ENCODE measurements around the gene MFSD12.
A peak's percentile ranks its signal among the peaks of the same experiment; 100 is the strongest.

Gene MFSD12

GRCh38 chr19:3580156-3580934, 23.0 kb upstream of the MFSD12 start:
- no peaks in the 10 kb centered on the region for H3K4me1 ChIP-seq (ENCODE audit: control insufficient read depth, insufficient read depth, low read length)
- H3K4me3 ChIP-seq (ENCODE audit: low read depth, low read length) = no peak overlapping the region
- H3K9me3 ChIP-seq (ENCODE audit: control insufficient read depth, insufficient read depth, low read length) = no peaks in the 10 kb centered on the region
- peaks cover 2% of the 10 kb centered on the region for H3K36me3 ChIP-seq (ENCODE audit: control insufficient read depth, insufficient read depth, low read length)
- peaks cover 10% of the 10 kb centered on the region for H3K27me3 ChIP-seq (ENCODE audit: control insufficient read depth, insufficient read depth, low read length)
- no peak overlapping the region for H3K9ac ChIP-seq (ENCODE audit: low read depth, low read length)

GRCh38 chr19:3578390-3578789, 21.0 kb upstream of the MFSD12 start:
- Histone ChIP-seq H3K36me3 (ENCODE audit: control insufficient read depth, insufficient read depth, low read length) (peaks cover 3% of the 10 kb centered on the region), H3K4me3 (ENCODE audit: low read depth, low read length) (peak overlapping the region; percentile 41), H3K4me1 (ENCODE audit: control insufficient read depth, insufficient read depth, low read length) (no peaks in the 10 kb centered on the region), H3K9ac (ENCODE audit: low read depth, low read length) (no peak overlapping the region), H3K27me3 (ENCODE audit: control insufficient read depth, insufficient read depth, low read length) (peaks cover 1% of the 10 kb centered on the region), H3K9me3 (ENCODE audit: control insufficient read depth, insufficient read depth, low read length) (no peaks in the 10 kb centered on the region)

- H3K4me3 ChIP-seq (ENCODE audit: low read depth, low read length) = peak overlapping the region; percentile 41
- no peak overlapping the region for H3K9ac ChIP-seq (ENCODE audit: low read depth, low read length)
- H3K27me3 ChIP-seq (ENCODE audit: control insufficient read depth, insufficient read depth, low read length) = no peaks in the 10 kb centered on the region
- peaks cover 3% of the 10 kb centered on the region for H3K36me3 ChIP-seq (ENCODE audit: control insufficient read depth, insufficient read depth, low read length)
- H3K4me1 ChIP-seq (ENCODE audit: control insufficient read depth, insufficient read depth, low read length) = no peaks in the 10 kb centered on the region
- H3K9me3 ChIP-seq (ENCODE audit: control insufficient read depth, insufficient read depth, low read length) = no peaks in the 10 kb centered on the region
Observed at GRCh38 chr19:3577723-3578344, 20.4 kb upstream of the MFSD12 start.

- Histone ChIP-seq H3K4me3 (ENCODE audit: low read depth, low read length) (peak overlapping the region; percentile 65), H3K9me3 (ENCODE audit: control insufficient read depth, insufficient read depth, low read length) (no peaks in the 10 kb centered on the region), H3K4me1 (ENCODE audit: control insufficient read depth, insufficient read depth, low read length) (no peaks in the 10 kb centered on the region), H3K9ac (ENCODE audit: low read depth, low read length) (no peak overlapping the region), H3K36me3 (ENCODE audit: control insufficient read depth, insufficient read depth, low read length) (peaks cover 3% of the 10 kb centered on the region), H3K27me3 (ENCODE audit: control insufficient read depth, insufficient read depth, low read length) (no peaks in the 10 kb centered on the region)
Observed at GRCh38 chr19:3576696-3577443, 19.5 kb upstream of the MFSD12 start.

- Histone ChIP-seq H3K9ac (ENCODE audit: low read depth, low read length) (no peak overlapping the region), H3K36me3 (ENCODE audit: control insufficient read depth, insufficient read depth, low read length) (peaks cover 3% of the 10 kb centered on the region), H3K9me3 (ENCODE audit: control insufficient read depth, insufficient read depth, low read length) (no peaks in the 10 kb centered on the region), H3K4me3 (ENCODE audit: low read depth, low read length) (peak overlapping the region; percentile 65), H3K4me1 (ENCODE audit: control insufficient read depth, insufficient read depth, low read length) (no peaks in the 10 kb centered on the region), H3K27me3 (ENCODE audit: control insufficient read depth, insufficient read depth, low read length) (no peaks in the 10 kb centered on the region)
Observed at GRCh38 chr19:3575949-3576673, 18.7 kb upstream of the MFSD12 start.

GRCh38 chr19:3575260-3575741, 17.9 kb upstream of the MFSD12 start:
- no peak overlapping the region for H3K4me3 ChIP-seq (ENCODE audit: low read depth, low read length)
- H3K9ac ChIP-seq (ENCODE audit: low read depth, low read length) = no peak overlapping the region
- peaks cover 3% of the 10 kb centered on the region for H3K36me3 ChIP-seq (ENCODE audit: control insufficient read depth, insufficient read depth, low read length)
- H3K4me1 ChIP-seq (ENCODE audit: control insufficient read depth, insufficient read depth, low read length) = no peaks in the 10 kb centered on the region
- H3K9me3 ChIP-seq (ENCODE audit: control insufficient read depth, insufficient read depth, low read length) = no peaks in the 10 kb centered on the region
- H3K27me3 ChIP-seq (ENCODE audit: control insufficient read depth, insufficient read depth, low read length) = no peaks in the 10 kb centered on the region

GRCh38 chr19:3573858-3574637, 16.7 kb upstream of the MFSD12 start:
- Histone ChIP-seq H3K4me3 (ENCODE audit: low read depth, low read length) (peak overlapping the region; percentile 82), H3K9me3 (ENCODE audit: control insufficient read depth, insufficient read depth, low read length) (no peaks in the 10 kb centered on the region), H3K4me1 (ENCODE audit: control insufficient read depth, insufficient read depth, low read length) (no peaks in the 10 kb centered on the region), H3K9ac (ENCODE audit: low read depth, low read length) (no peak overlapping the region), H3K36me3 (ENCODE audit: control insufficient read depth, insufficient read depth, low read length) (peaks cover 3% of the 10 kb centered on the region), H3K27me3 (ENCODE audit: control insufficient read depth, insufficient read depth, low read length) (no peaks in the 10 kb centered on the region)

DNA sequence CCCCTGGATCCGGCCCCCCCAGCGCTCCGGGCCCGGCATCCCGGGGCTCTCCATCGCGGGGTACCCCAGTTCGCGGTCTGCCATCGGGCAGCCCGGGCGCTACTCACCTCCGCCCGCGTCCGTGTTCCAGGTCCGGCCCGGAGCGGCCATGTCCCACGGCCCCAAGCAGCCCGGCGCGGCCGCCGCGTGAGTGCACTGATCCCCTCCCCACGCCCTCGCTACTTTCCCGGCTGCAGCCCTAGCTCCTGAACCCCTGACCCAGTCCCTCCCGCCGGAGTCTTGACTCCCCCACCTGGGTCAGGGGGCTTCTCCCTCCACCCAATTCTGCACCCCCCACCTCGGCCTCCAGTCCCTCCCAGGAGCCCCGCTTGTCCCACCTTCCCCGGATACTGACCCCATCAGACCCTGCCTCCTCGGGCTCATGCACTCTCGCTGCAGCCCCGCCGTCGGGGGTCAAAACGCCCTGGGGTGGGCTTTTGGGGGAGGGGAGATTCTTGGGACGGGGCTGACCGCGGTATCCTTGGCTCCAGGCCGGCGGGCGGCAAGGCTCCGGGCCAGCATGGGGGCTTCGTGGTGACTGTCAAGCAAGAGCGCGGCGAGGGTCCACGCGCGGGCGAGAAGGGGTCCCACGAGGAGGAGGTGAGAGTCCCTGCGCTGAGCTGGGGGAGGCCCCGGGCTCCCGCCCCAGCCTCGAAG, 15.9 kb upstream of the MFSD12 start:
- H3K9ac ChIP-seq (ENCODE audit: low read depth, low read length) = peak overlapping the region; percentile 37
- no peaks in the 10 kb centered on the region for H3K9me3 ChIP-seq (ENCODE audit: control insufficient read depth, insufficient read depth, low read length)
- no peaks in the 10 kb centered on the region for H3K4me1 ChIP-seq (ENCODE audit: control insufficient read depth, insufficient read depth, low read length)
- H3K4me3 ChIP-seq (ENCODE audit: low read depth, low read length) = peak overlapping the region; percentile 82
- no peaks in the 10 kb centered on the region for H3K27me3 ChIP-seq (ENCODE audit: control insufficient read depth, insufficient read depth, low read length)
- H3K36me3 ChIP-seq (ENCODE audit: control insufficient read depth, insufficient read depth, low read length) = peaks cover 3% of the 10 kb centered on the region

GRCh38 chr19:3572855-3573161, 15.4 kb upstream of the MFSD12 start, which contains the start of gene HMG20B:
Gene HMG20B, plus strand, starts transcription at chr19:3572944. Its CDS starts 366 bp downstream, at chr19:3573310.
- H3K4me1 ChIP-seq (ENCODE audit: control insufficient read depth, insufficient read depth, low read length) = no peaks in the 10 kb centered on the region
- H3K9ac ChIP-seq (ENCODE audit: low read depth, low read length) = peak within 1 kb of the TSS; percentile 37
- H3K4me3 ChIP-seq (ENCODE audit: low read depth, low read length) = peak within 1 kb of the TSS; percentile 82
- H3K9me3 ChIP-seq (ENCODE audit: control insufficient read depth, insufficient read depth, low read length) = no peaks in the 10 kb centered on the region
- no peaks in the 10 kb centered on the region for H3K27me3 ChIP-seq (ENCODE audit: control insufficient read depth, insufficient read depth, low read length)
- H3K36me3 ChIP-seq (ENCODE audit: control insufficient read depth, insufficient read depth, low read length) = peaks cover 3% of the 10 kb centered on the region

- Histone ChIP-seq H3K27me3 (ENCODE audit: control insufficient read depth, insufficient read depth, low read length) (no peaks in the 10 kb centered on the region), H3K9me3 (ENCODE audit: control insufficient read depth, insufficient read depth, low read length) (no peaks in the 10 kb centered on the region), H3K4me1 (ENCODE audit: control insufficient read depth, insufficient read depth, low read length) (no peaks in the 10 kb centered on the region), H3K9ac (ENCODE audit: low read depth, low read length) (no peak overlapping the region), H3K4me3 (ENCODE audit: low read depth, low read length) (peak overlapping the region; percentile 39), H3K36me3 (ENCODE audit: control insufficient read depth, insufficient read depth, low read length) (peaks cover 3% of the 10 kb centered on the region)
Observed at GRCh38 chr19:3572132-3572854, 14.9 kb upstream of the MFSD12 start.

Measured in iPS-15b (cell line).